ENCODE measurements around the gene UBAP2. TPM values are rescaled to one million over a fixed set of nuclear protein-coding genes. Genes with fewer than 3 reads are reported as not detected.
"Not testable (repeated sequence)": the region's sequence is repeated elsewhere in the genome, so short reads cannot be mapped to it uniquely, and the experiment has no call there.

The UBAP2 gene
- polyA plus RNA-seq, 1 donor from 2014 or later: 12.7 TPM

GRCh38 chr9:34027845-34028574, 20.7 kb downstream of the UBAP2 start:
- H3K4me1 Mint-ChIP-seq: peaks cover 0 to 13% (median 0%) of the 10 kb centered on the region in 3 donors
- no peak overlapping the region for H3K4me3 Mint-ChIP-seq
- H3K27ac Mint-ChIP-seq: no peak overlapping the region
- H3K9me3 Mint-ChIP-seq: no peaks in the 10 kb centered on the region
- peaks cover 4% of the 10 kb centered on the region for H3K36me3 Mint-ChIP-seq
- no peaks in the 10 kb centered on the region for H3K27me3 Mint-ChIP-seq

GRCh38 chr9:34025811-34026210, 22.9 kb downstream of the UBAP2 start:
- H3K36me3 Mint-ChIP-seq: peaks cover 4% of the 10 kb centered on the region
- peaks cover 0 to 13% (median 0%) of the 10 kb centered on the region in 3 donors for H3K4me1 Mint-ChIP-seq
- H3K9me3 Mint-ChIP-seq: no peaks in the 10 kb centered on the region
- no peak overlapping the region for H3K27ac Mint-ChIP-seq
- no peak overlapping the region for H3K4me3 Mint-ChIP-seq
- H3K27me3 Mint-ChIP-seq: no peaks in the 10 kb centered on the region

GRCh38 chr9:34025062-34025461, 23.6 kb downstream of the UBAP2 start:
- Mint-ChIP-seq H3K27me3 (no peaks in the 10 kb centered on the region), H3K36me3 (peaks cover 4% of the 10 kb centered on the region), H3K4me1 (peaks cover 0 to 13% (median 0%) of the 10 kb centered on the region in 3 donors), H3K4me3 (peak overlapping the region in 1 of 4 donors; percentile 21), H3K9me3 (no peaks in the 10 kb centered on the region), H3K27ac (no peak overlapping the region)

- not testable (repeated sequence) for H3K9me3 Mint-ChIP-seq, H3K27ac Mint-ChIP-seq, H3K4me3 Mint-ChIP-seq, H3K36me3 Mint-ChIP-seq, H3K27me3 Mint-ChIP-seq
- peaks cover 0 to 13% (median 0%) of the 10 kb centered on the region in 3 donors for H3K4me1 Mint-ChIP-seq
Measured at GRCh38 chr9:34024476-34024875, 24.2 kb downstream of the UBAP2 start.

- Mint-ChIP-seq H3K4me3 (no peak overlapping the region), H3K4me1 (peaks cover 0 to 1% (median 0%) of the 10 kb centered on the region in 3 donors), H3K27me3 (no peaks in the 10 kb centered on the region), H3K27ac (no peak overlapping the region), H3K9me3 (no peaks in the 10 kb centered on the region), H3K36me3 (no peaks in the 10 kb centered on the region)
Measured at GRCh38 chr9:34016149-34016548, 32.5 kb downstream of the UBAP2 start.

- no peak overlapping the region for H3K4me3 Mint-ChIP-seq
- H3K9me3 Mint-ChIP-seq: no peaks in the 10 kb centered on the region
- no peaks in the 10 kb centered on the region for H3K27me3 Mint-ChIP-seq
- H3K36me3 Mint-ChIP-seq: no peaks in the 10 kb centered on the region
- no peak overlapping the region for H3K27ac Mint-ChIP-seq
- no peaks in the 10 kb centered on the region for H3K4me1 Mint-ChIP-seq
Measured at GRCh38 chr9:34010979-34011378, 37.7 kb downstream of the UBAP2 start.

- Mint-ChIP-seq H3K27me3 (no peaks in the 10 kb centered on the region), H3K4me3 (no peak overlapping the region), H3K4me1 (no peaks in the 10 kb centered on the region)
Measured at GRCh38 chr9:34001951-34002350, 46.7 kb downstream of the UBAP2 start.

GRCh38 chr9:34001298-34001697, 47.4 kb downstream of the UBAP2 start:
- Mint-ChIP-seq H3K9me3 (no peaks in the 10 kb centered on the region), H3K27ac (peak overlapping the region in 1 of 3 donors; percentile 50), H3K4me3 (no peak overlapping the region), H3K36me3 (peaks cover 5% of the 10 kb centered on the region), H3K4me1 (no peaks in the 10 kb centered on the region), H3K27me3 (no peaks in the 10 kb centered on the region)

More at GRCh38 chr9:34001951-34002350, 46.7 kb downstream of the UBAP2 start:
- H3K9me3 Mint-ChIP-seq: no peaks in the 10 kb centered on the region
- peak overlapping the region in 1 of 3 donors; percentile 74 for H3K27ac Mint-ChIP-seq
- H3K36me3 Mint-ChIP-seq: peaks cover 5% of the 10 kb centered on the region

- Mint-ChIP-seq H3K4me3 (no peak overlapping the region), H3K27ac (no peak overlapping the region)
Measured at GRCh38 chr9:33995449-33995848, 53.2 kb downstream of the UBAP2 start.

GRCh38 chr9:33993104-33993503, 55.6 kb downstream of the UBAP2 start:
- Mint-ChIP-seq H3K27me3 (no peaks in the 10 kb centered on the region), H3K36me3 (peaks cover 3% of the 10 kb centered on the region), H3K4me3 (no peak overlapping the region), H3K27ac (no peak overlapping the region), H3K9me3 (no peaks in the 10 kb centered on the region), H3K4me1 (peaks cover 0 to 8% (median 4%) of the 10 kb centered on the region in 3 donors)

More at GRCh38 chr9:33995449-33995848, 53.2 kb downstream of the UBAP2 start:
- Mint-ChIP-seq H3K36me3 (peaks cover 3% of the 10 kb centered on the region), H3K4me1 (no peaks in the 10 kb centered on the region), H3K27me3 (no peaks in the 10 kb centered on the region), H3K9me3 (no peaks in the 10 kb centered on the region)

GRCh38 chr9:33992632-33993031, 56.1 kb downstream of the UBAP2 start:
- peaks cover 3% of the 10 kb centered on the region for H3K36me3 Mint-ChIP-seq
- H3K27me3 Mint-ChIP-seq: no peaks in the 10 kb centered on the region
- no peak overlapping the region for H3K4me3 Mint-ChIP-seq
- peaks cover 0 to 8% (median 4%) of the 10 kb centered on the region in 3 donors for H3K4me1 Mint-ChIP-seq
- no peak overlapping the region for H3K27ac Mint-ChIP-seq
- H3K9me3 Mint-ChIP-seq: no peaks in the 10 kb centered on the region

- H3K4me1 Mint-ChIP-seq: peaks cover 0 to 8% (median 4%) of the 10 kb centered on the region in 3 donors
- H3K4me3 Mint-ChIP-seq: peak overlapping the region in 2 of 4 donors; percentile 11 to 74
- no peaks in the 10 kb centered on the region for H3K9me3 Mint-ChIP-seq
- peak overlapping the region in 1 of 3 donors; percentile 39 for H3K27ac Mint-ChIP-seq
- peaks cover 8% of the 10 kb centered on the region for H3K36me3 Mint-ChIP-seq
- H3K27me3 Mint-ChIP-seq: no peaks in the 10 kb centered on the region
Measured at GRCh38 chr9:33988219-33988890, 60.3 kb downstream of the UBAP2 start.

GRCh38 chr9:33976414-33976813, 72.3 kb downstream of the UBAP2 start:
- H3K27ac Mint-ChIP-seq: no peak overlapping the region
- H3K27me3 Mint-ChIP-seq: no peaks in the 10 kb centered on the region
- H3K36me3 Mint-ChIP-seq: peaks cover 11% of the 10 kb centered on the region
- H3K4me1 Mint-ChIP-seq: no peaks in the 10 kb centered on the region
- H3K4me3 Mint-ChIP-seq: no peak overlapping the region
- H3K9me3 Mint-ChIP-seq: no peaks in the 10 kb centered on the region

GRCh38 chr9:33972698-33973097, 76.0 kb downstream of the UBAP2 start:
- H3K4me1 Mint-ChIP-seq: no peaks in the 10 kb centered on the region
- no peak overlapping the region for H3K4me3 Mint-ChIP-seq
- no peak overlapping the region for H3K27ac Mint-ChIP-seq
- peaks cover 15% of the 10 kb centered on the region for H3K36me3 Mint-ChIP-seq
- H3K27me3 Mint-ChIP-seq: no peaks in the 10 kb centered on the region
- no peaks in the 10 kb centered on the region for H3K9me3 Mint-ChIP-seq

GRCh38 chr9:33964086-33964768, 84.5 kb downstream of the UBAP2 start:
- no peaks in the 10 kb centered on the region for H3K27me3 Mint-ChIP-seq
- no peaks in the 10 kb centered on the region for H3K4me1 Mint-ChIP-seq
- no peaks in the 10 kb centered on the region for H3K9me3 Mint-ChIP-seq
- no peak overlapping the region for H3K4me3 Mint-ChIP-seq
- H3K27ac Mint-ChIP-seq: no peak overlapping the region
- peaks cover 13% of the 10 kb centered on the region for H3K36me3 Mint-ChIP-seq
